Prostate gland (tissue), 2 donors: ENCODE measurements around the gene RPUSD1.

Experiments
- POLR2AphosphoS5 ChIP-seq: sonication (generic); formaldehyde crosslinking; IDR thresholded peaks from one replicate; pipeline ENCODE4 v1.6.1; 2017; ENCODE audit warnings: antibody characterized with exemption
- TF ChIP-seq, protein P1 (sequence below), 4 experiments: fragments of 200-600 bp in 2 of 4; fragments of 450-650 bp in 2 of 4; sonication (generic) in 2 of 4; IDR thresholded peaks; 1 replicate in 3 of 4; 2 replicates in 1 of 4; pipeline ENCODE4 v1.5.1; 2016 to 2019; ENCODE audit warnings: antibody characterized with exemption in 4 of 4, mild to moderate bottlenecking in 2 of 4, moderate library complexity in 2 of 4

DNA sequence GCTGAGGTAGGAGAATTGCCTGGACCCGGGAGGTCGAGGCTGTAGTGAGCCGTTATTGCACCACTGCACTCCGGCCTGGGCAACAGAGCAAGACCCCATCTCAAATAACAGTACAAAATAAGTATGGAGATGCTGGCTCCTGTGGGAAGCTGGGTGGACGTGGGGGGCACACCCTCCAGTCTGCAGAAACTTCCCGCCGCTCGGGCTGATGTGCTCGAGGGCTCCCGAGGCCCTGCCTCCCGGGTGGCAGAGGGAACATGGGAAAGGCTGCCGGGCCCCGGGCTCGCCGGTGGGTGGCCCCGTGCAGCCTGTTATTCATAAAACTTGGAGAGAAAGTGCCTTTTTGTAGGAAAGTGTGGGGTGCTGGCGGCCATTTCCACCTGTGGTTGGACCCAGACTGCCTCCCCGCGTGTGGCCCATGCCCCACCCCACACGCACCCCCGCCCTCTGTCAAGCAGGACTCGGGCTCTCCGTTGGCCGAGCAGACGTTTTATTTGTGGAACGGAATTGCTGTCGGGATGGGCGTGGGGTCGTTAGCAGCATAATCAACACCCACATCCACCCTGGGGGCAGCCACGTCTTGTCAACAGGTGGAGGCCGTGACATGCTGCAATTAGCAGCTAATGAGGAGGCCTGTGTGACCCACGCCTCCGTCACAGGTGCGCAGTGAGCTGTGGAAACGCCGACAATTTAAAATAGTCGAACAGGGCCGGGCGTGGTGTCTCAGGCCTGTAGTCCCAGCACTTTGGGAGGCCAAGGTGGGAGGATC is 40.0 kb downstream of the RPUSD1 start:
- TF ChIP-seq, protein P1, sequence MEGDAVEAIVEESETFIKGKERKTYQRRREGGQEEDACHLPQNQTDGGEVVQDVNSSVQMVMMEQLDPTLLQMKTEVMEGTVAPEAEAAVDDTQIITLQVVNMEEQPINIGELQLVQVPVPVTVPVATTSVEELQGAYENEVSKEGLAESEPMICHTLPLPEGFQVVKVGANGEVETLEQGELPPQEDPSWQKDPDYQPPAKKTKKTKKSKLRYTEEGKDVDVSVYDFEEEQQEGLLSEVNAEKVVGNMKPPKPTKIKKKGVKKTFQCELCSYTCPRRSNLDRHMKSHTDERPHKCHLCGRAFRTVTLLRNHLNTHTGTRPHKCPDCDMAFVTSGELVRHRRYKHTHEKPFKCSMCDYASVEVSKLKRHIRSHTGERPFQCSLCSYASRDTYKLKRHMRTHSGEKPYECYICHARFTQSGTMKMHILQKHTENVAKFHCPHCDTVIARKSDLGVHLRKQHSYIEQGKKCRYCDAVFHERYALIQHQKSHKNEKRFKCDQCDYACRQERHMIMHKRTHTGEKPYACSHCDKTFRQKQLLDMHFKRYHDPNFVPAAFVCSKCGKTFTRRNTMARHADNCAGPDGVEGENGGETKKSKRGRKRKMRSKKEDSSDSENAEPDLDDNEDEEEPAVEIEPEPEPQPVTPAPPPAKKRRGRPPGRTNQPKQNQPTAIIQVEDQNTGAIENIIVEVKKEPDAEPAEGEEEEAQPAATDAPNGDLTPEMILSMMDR (IDR thresholded peaks at IDR 0.05) = no peak
- no peak for TF ChIP-seq POLR2AphosphoS5
